B cell (primary cell): ENCODE data around the gene SYNE4.

Source experiments
- CTCF ChIP-seq: fragments of 200-600 bp; IDR thresholded peaks from one replicate; pipeline ENCODE4 v1.8.0; 2022; ENCODE audit warnings: antibody characterized with exemption, mild to moderate bottlenecking
- EZH2 ChIP-seq: IDR thresholded peaks from 2 replicates; pipeline ENCODE4 v1.6.1; 2012; ENCODE audit warnings: borderline replicate concordance, low read depth, mild to moderate bottlenecking, moderate library complexity, low read length; ENCODE audit not compliant: insufficient read depth, poor library complexity, severe bottlenecking

- no peak for TF ChIP-seq CTCF
- TF ChIP-seq EZH2 = no peak
Measured at GRCh38 chr19:36001605-36002004, 7.0 kb downstream of the SYNE4 start.
